Stimulated activated CD4-positive, alpha-beta T cell treated with anti-CD3 and anti-CD28 coated beads, Interleukin-1b, Interleukin-23, amount 100 ng/mL, for 24 hours (primary cell): ENCODE measurements around the gene TNS4.

Experiments used
- DNase-seq, 4 experiments: peaks; one replicate each; pipeline ENCODE4 v3.0.0-alpha.2; 2020; ENCODE audit warnings: low read depth in 4 of 4, low spot score in 1 of 4

TNS4 gene

GRCh38 chr17:40536295-40537171 is 35.1 kb upstream of the TNS4 start:
- no peak for DNase-seq

GRCh38 chr17:40535924-40536294 is 34.5 kb upstream of the TNS4 start:
- no peak for DNase-seq

GRCh38 chr17:40535438-40535837 is 34.0 kb upstream of the TNS4 start:
- DNase-seq: no peak

DNA sequence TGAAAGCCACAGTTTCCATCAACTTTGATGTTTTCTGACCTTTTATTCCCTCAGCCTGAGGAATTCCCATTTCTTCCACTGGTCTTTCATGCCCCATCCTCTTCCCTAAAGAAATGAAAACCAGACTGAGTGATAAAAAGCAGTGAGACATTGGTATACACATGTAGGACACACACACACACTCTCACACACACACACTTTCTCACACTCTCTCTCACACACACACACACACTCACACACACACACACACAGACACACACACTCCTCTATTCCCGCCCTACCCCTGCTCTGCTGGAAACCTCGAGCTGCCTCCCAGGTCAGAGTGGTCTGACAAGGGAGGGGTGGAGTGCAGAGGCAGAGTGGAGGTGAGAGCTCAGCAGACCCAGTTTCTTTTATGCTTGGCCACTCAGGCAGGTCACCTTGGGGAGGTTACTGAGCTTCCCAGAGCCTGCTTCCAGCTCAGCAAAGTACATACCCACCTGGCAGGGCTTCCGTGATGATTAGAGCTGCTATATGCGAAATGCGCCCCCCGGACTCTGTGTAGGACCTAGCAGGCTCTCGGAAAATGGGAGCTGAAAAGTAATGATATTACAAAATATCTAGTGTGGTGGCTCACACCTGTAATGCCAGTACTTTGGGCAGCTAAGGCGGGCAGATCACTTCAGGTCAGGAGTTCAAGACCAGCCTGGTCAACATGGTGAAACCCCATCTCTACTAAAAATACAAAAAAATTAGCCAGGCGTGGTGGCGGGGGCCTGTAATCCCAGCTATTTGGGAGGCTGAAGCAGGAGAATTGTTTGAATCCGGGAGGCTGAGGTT is 33.2 kb upstream of the TNS4 start:
- no peak for DNase-seq

DNA sequence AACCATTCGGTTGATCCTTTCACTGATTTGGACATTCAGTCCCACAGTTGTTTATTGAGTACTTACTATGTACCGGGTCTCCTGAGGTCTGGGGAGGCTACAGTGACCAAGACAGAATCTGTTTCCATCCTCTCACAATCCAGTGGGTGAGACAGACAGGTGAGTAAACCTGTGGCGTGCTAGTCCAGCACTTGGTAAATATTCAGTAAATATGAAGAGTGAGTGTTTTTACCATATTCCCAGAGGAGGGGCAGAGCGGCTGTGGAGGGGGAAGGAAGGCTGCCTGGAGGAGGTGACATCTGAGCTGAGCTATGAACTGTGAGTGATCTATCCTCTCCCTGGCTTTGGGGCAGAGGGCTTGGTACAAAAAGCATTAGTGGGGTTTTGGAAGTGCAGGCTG is 32.5 kb upstream of the TNS4 start:
- no peak for DNase-seq

GRCh38 chr17:40532520-40533253 is 31.3 kb upstream of the TNS4 start:
- no peak for DNase-seq

GRCh38 chr17:40531051-40531991 is 29.9 kb upstream of the TNS4 start:
- DNase-seq: peak; percentile 70 to 87 (median 73)

DNA sequence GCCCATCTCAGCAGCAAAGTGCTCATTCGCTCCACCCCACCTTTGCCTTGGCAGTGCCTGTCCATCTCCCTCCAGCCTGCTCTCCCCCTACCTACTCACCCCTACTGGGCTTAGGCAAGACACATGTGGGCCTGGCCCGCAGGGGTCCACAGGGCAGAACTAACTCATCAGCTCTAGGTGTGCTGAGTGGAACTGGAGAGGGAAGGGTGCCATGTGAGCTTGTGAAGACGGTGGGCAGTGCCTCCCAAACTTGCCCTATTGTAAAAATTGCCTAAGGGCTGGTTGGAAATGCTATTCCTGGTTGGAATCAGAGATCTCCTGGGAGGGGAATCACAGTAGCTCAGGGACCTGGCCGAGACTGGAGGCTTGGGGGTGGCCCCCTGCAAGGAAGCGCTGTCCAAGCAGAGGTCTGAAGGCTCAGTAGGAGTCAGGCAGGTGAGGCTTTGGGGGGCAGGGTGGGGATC is 29.1 kb upstream of the TNS4 start:
- no peak for DNase-seq

- no peak for DNase-seq
Measured at GRCh38 chr17:40529991-40530390, 28.6 kb upstream of the TNS4 start.

GRCh38 chr17:40528692-40529417 is 27.4 kb upstream of the TNS4 start:
- no peak for DNase-seq

DNA sequence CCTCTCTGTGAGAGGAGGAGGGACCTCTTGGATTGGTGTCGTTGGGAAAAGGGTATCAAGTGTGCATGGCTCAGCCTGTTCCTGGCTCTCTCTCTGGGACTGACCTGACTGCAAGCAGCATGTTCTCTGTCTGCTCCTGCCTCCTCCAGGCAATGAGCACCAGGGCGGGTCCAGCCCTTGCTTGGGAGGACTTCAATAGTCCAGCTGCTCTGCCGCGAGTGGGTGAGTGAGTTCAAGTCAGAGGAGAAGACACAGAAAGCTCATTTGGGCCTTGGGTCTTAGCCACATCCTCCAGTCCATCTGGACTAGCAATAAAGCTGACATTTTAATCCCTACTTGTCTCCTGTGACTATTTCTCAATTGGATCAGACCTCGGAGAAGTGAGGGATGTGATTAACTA is 25.2 kb upstream of the TNS4 start:
- DNase-seq: no peak

- no peak for DNase-seq
Measured at GRCh38 chr17:40525294-40525693, 23.9 kb upstream of the TNS4 start.

DNA sequence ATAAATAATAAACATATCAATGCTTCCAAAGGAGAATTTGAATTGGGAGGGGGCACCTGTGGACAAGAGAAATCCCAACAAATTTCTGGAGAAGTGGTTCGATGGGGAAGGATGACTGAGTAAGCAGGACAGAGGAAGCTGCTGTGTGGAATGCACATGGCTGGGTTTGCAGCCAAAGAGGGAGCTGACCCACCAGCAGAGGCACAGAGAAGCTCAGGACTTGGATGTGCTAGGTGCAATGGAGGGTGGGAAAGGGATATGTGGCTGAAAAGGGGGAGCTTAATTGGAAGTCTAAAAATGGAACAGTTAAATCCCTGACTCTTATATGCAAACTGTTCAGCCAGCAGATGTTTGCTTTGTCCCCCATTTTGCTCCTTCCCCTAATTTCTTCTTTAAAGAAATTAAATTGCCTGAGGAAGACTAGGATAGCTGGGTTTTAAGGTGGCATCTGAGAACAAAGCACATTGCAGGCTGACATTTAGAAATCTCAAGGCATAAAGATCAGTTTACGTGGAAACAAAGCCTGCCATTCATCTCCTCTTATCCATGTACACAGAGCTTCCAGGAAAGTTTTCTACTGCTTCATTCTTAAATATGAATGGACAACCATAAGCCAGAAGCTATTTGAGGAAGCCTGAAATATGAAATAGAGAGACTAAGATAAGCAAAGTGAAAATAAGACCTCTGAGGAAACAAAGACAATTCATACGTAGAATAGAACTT is 23.0 kb upstream of the TNS4 start:
- no peak for DNase-seq

- no peak for DNase-seq
Measured at GRCh38 chr17:40522961-40523310, 21.5 kb upstream of the TNS4 start.

GRCh38 chr17:40522250-40522960 is 21.0 kb upstream of the TNS4 start:
- DNase-seq: no peak

GRCh38 chr17:40520991-40521453 is 19.6 kb upstream of the TNS4 start:
- DNase-seq: no peak

GRCh38 chr17:40519089-40519775 is 17.8 kb upstream of the TNS4 start:
- no peak for DNase-seq
